22Rv1 (cell line): ENCODE data around the gene DPYSL5.

ENCODE experiments used
- H3K27ac ChIP-seq: fragments of 450-650 bp; 2 replicates; pipeline ENCODE4 v1.5.1; 2017
- ZFX ChIP-seq: fragments of 450-650 bp; IDR thresholded peaks from 2 replicates; pipeline ENCODE4 v1.6.1; 2017; ENCODE audit warnings: antibody characterized with exemption, borderline replicate concordance
- TF ChIP-seq, protein P1 (sequence below): fragments of 450-650 bp; IDR thresholded peaks from 2 replicates; pipeline ENCODE4 v1.5.1; 2017; ENCODE audit warnings: mild to moderate bottlenecking

The DPYSL5 gene

DNA sequence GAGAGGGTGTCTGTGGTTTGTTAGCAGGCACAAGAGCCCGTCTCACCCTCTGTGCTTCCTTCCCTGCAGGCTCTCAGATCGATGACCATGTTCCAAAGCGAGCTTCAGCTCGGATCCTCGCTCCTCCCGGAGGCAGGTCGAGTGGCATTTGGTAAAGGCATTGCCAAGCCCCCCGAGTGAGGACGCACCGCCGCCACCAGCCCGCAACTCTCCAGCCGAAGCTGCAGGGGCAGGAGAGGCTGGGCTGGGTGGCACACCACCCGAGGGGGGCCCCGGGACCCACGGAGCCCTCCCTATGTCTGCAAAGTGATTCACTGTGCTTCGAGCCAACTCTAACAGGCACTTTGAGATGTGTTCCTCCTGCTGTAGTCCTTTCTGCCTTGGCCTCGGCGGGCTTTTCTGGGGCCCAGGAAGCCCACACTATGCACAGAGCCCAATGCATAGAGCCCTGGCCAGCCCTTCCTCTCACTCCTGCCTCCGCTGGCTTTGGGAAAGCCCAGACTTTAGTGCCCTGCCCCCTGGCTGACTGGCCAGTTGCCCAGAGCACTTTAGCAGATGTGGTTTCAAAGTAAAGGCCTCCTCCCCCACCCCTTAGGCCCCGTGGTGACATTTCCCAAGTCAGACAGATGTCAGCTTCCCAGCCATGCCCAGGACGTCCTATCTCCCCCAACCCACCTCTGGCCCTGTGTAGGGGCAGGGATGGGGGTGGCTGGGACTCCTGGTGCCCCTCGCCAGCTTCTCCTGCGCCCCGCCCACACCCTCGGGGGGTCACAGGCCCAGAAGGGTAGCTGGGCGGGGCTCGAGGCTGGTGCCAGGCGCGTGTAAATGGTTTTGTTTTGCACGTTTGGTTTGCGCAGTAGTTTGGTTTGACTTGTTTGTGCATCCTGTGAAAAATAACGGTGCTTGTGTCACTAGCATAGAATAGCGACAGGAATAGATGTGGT, 99.2 kb downstream of the DPYSL5 start:
- no peak for TF ChIP-seq ZFX
- TF ChIP-seq, protein P1, sequence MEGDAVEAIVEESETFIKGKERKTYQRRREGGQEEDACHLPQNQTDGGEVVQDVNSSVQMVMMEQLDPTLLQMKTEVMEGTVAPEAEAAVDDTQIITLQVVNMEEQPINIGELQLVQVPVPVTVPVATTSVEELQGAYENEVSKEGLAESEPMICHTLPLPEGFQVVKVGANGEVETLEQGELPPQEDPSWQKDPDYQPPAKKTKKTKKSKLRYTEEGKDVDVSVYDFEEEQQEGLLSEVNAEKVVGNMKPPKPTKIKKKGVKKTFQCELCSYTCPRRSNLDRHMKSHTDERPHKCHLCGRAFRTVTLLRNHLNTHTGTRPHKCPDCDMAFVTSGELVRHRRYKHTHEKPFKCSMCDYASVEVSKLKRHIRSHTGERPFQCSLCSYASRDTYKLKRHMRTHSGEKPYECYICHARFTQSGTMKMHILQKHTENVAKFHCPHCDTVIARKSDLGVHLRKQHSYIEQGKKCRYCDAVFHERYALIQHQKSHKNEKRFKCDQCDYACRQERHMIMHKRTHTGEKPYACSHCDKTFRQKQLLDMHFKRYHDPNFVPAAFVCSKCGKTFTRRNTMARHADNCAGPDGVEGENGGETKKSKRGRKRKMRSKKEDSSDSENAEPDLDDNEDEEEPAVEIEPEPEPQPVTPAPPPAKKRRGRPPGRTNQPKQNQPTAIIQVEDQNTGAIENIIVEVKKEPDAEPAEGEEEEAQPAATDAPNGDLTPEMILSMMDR: no peak

DNA sequence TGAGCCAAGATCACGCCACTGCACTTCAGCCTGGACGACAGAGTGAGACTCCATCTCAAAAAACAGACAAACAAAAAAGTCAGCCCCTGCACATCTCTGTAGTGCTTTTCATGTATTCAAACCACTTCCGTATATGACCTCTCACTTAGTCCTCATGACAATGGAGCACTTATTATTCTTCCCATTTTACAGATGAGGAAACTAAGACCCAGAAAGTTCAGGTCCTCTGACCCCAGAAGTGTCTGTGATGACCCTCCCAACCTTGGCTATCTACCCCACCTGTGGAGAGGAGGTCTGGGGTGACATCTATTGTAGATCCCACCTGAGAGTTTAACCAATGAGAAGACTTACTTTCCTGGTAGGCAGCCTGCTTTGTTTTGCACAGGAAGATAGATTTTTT, 100.9 kb downstream of the DPYSL5 start:
- no peak overlapping the region for H3K27ac ChIP-seq
- no peak for TF ChIP-seq ZFX
- TF ChIP-seq, protein P1: no peak

More for the DNA sequence above, 99.2 kb downstream of the DPYSL5 start:
- no peak overlapping the region for H3K27ac ChIP-seq

GRCh38 chr2:26950246-26950645, 102.3 kb downstream of the DPYSL5 start:
- no peak overlapping the region for H3K27ac ChIP-seq
- TF ChIP-seq ZFX: no peak
- TF ChIP-seq, protein P1: no peak

GRCh38 chr2:26951236-26951635, 103.3 kb downstream of the DPYSL5 start:
- no peak overlapping the region for H3K27ac ChIP-seq
- TF ChIP-seq ZFX: no peak
- TF ChIP-seq, protein P1: no peak

DNA sequence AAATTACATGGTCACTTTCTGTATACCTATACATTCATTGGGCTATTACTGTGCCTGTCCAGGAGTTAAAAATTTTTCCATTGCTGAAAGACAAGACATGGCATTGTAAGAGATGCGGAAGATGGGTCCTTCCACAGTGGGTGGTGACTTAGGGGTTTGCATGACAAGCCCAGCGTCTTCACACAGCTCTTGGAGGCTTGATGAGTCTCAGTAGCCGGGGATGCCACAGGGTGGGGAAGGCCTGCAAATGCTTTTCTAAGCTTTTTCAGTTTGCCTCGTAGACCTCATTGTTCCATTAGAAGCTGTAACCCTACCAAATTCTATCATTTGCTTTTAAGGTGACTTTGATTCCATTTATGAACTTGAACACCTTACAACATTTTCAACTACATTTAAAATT, 104.4 kb downstream of the DPYSL5 start:
- TF ChIP-seq, protein P1: no peak
- TF ChIP-seq ZFX: no peak
- H3K27ac ChIP-seq: no peak overlapping the region

GRCh38 chr2:26954135-26954534, 106.2 kb downstream of the DPYSL5 start:
- TF ChIP-seq, protein P1: no peak
- TF ChIP-seq ZFX: no peak
- H3K27ac ChIP-seq: no peak overlapping the region

GRCh38 chr2:26957041-26957440, 109.1 kb downstream of the DPYSL5 start:
- no peak overlapping the region for H3K27ac ChIP-seq
- TF ChIP-seq, protein P1: no peak
- no peak for TF ChIP-seq ZFX
